Activated CD4-positive, alpha-beta T cell treated with anti-CD3 and anti-CD28 coated beads for 48 hours (primary cell): Measurements from ENCODE around the gene H1-8.

Source experiments
- DNase-seq: peaks from one replicate; pipeline ENCODE4 v3.0.0-alpha.2; 2020

The H1-8 gene

GRCh38 chr3:129595544-129596193 is 52.7 kb downstream of the H1-8 start:
- DNase-seq, result no peak

GRCh38 chr3:129596194-129597086 is 53.5 kb downstream of the H1-8 start:
- no peak for DNase-seq

- no peak for DNase-seq
Measured at GRCh38 chr3:129597087-129597999, 54.4 kb downstream of the H1-8 start.

GRCh38 chr3:129598000-129598381 is 55.0 kb downstream of the H1-8 start:
- DNase-seq, result no peak

- no peak for DNase-seq
Measured at GRCh38 chr3:129598484-129598883, 55.5 kb downstream of the H1-8 start.

GRCh38 chr3:129599073-129599472 is 56.1 kb downstream of the H1-8 start:
- DNase-seq, result no peak

- DNase-seq, result no peak
Measured at GRCh38 chr3:129599607-129600006, 56.6 kb downstream of the H1-8 start.

- no peak for DNase-seq
Measured at GRCh38 chr3:129600348-129600747, 57.4 kb downstream of the H1-8 start.
